Measurements from ENCODE around the gene SEZ6L.

SEZ6L gene

GRCh38 chr22:26362471-26362870, 193.2 kb downstream of the SEZ6L start:
- H3K9me3 Mint-ChIP-seq, result no peaks in the 10 kb centered on the region
- no peak overlapping the region for H3K27ac Mint-ChIP-seq
- peaks cover 9% of the 10 kb centered on the region for H3K4me1 Mint-ChIP-seq (ENCODE audit: low read depth)
- peaks cover 11% of the 10 kb centered on the region for H3K27me3 Mint-ChIP-seq (ENCODE audit: low read depth)
- no peak overlapping the region for H3K4me3 Mint-ChIP-seq
- no peaks in the 10 kb centered on the region for H3K36me3 Mint-ChIP-seq (ENCODE audit: low read depth)
- DNase-seq (ENCODE audit: low spot score), result no peak

- Mint-ChIP-seq H3K27ac (no peak overlapping the region), H3K4me1 (ENCODE audit: low read depth) (peaks cover 10% of the 10 kb centered on the region), H3K9me3 (no peaks in the 10 kb centered on the region), H3K4me3 (no peak overlapping the region), H3K27me3 (ENCODE audit: low read depth) (peaks cover 11% of the 10 kb centered on the region), H3K36me3 (ENCODE audit: low read depth) (no peaks in the 10 kb centered on the region)
- DNase-seq (ENCODE audit: low spot score), result peak; percentile 41
Observed at GRCh38 chr22:26364066-26365015, 195.1 kb downstream of the SEZ6L start.

GRCh38 chr22:26367402-26368245, 198.4 kb downstream of the SEZ6L start:
- peak; percentile 50 for DNase-seq (ENCODE audit: low spot score)
- Mint-ChIP-seq H3K36me3 (ENCODE audit: low read depth) (no peaks in the 10 kb centered on the region), H3K4me3 (no peak overlapping the region), H3K27me3 (ENCODE audit: low read depth) (peaks cover 6% of the 10 kb centered on the region), H3K9me3 (no peaks in the 10 kb centered on the region), H3K4me1 (ENCODE audit: low read depth) (peaks cover 3% of the 10 kb centered on the region), H3K27ac (no peak overlapping the region)

- H3K36me3 Mint-ChIP-seq (ENCODE audit: low read depth), result no peaks in the 10 kb centered on the region
- no peak overlapping the region for H3K27ac Mint-ChIP-seq
- no peaks in the 10 kb centered on the region for H3K9me3 Mint-ChIP-seq
- DNase-seq (ENCODE audit: low spot score), result no peak
- H3K27me3 Mint-ChIP-seq (ENCODE audit: low read depth), result peaks cover 26% of the 10 kb centered on the region
- H3K4me3 Mint-ChIP-seq, result no peak overlapping the region
- H3K4me1 Mint-ChIP-seq (ENCODE audit: low read depth), result peaks cover 4% of the 10 kb centered on the region
Observed at GRCh38 chr22:26372890-26373289, 203.6 kb downstream of the SEZ6L start.

- H3K27me3 Mint-ChIP-seq (ENCODE audit: low read depth), result peaks cover 36% of the 10 kb centered on the region
- peaks cover 2% of the 10 kb centered on the region for H3K9me3 Mint-ChIP-seq
- no peak overlapping the region for H3K27ac Mint-ChIP-seq
- DNase-seq (ENCODE audit: low spot score), result no peak
- H3K4me3 Mint-ChIP-seq, result no peak overlapping the region
- peaks cover 4% of the 10 kb centered on the region for H3K4me1 Mint-ChIP-seq (ENCODE audit: low read depth)
- no peaks in the 10 kb centered on the region for H3K36me3 Mint-ChIP-seq (ENCODE audit: low read depth)
Observed at GRCh38 chr22:26374391-26375026, 205.2 kb downstream of the SEZ6L start.

GRCh38 chr22:26377170-26377830, 208.0 kb downstream of the SEZ6L start:
- H3K27me3 Mint-ChIP-seq (ENCODE audit: low read depth), result peaks cover 55% of the 10 kb centered on the region
- peaks cover 5% of the 10 kb centered on the region for H3K9me3 Mint-ChIP-seq
- no peaks in the 10 kb centered on the region for H3K36me3 Mint-ChIP-seq (ENCODE audit: low read depth)
- H3K4me3 Mint-ChIP-seq, result peak overlapping the region; percentile 11
- H3K27ac Mint-ChIP-seq, result no peak overlapping the region
- no peak for DNase-seq (ENCODE audit: low spot score)
- H3K4me1 Mint-ChIP-seq (ENCODE audit: low read depth), result peaks cover 4% of the 10 kb centered on the region

GRCh38 chr22:26380072-26380830, 211.0 kb downstream of the SEZ6L start:
- H3K27me3 Mint-ChIP-seq (ENCODE audit: low read depth), result peaks cover 50% of the 10 kb centered on the region
- H3K27ac Mint-ChIP-seq, result no peak overlapping the region
- no peak for DNase-seq (ENCODE audit: low spot score)
- H3K4me1 Mint-ChIP-seq (ENCODE audit: low read depth), result peaks cover 4% of the 10 kb centered on the region
- H3K9me3 Mint-ChIP-seq, result peaks cover 5% of the 10 kb centered on the region
- no peak overlapping the region for H3K4me3 Mint-ChIP-seq
- no peaks in the 10 kb centered on the region for H3K36me3 Mint-ChIP-seq (ENCODE audit: low read depth)

GRCh38 chr22:26382782-26383181, 213.5 kb downstream of the SEZ6L start:
- peaks cover 42% of the 10 kb centered on the region for H3K27me3 Mint-ChIP-seq (ENCODE audit: low read depth)
- H3K4me3 Mint-ChIP-seq, result no peak overlapping the region
- no peak for DNase-seq (ENCODE audit: low spot score)
- no peak overlapping the region for H3K27ac Mint-ChIP-seq
- peaks cover 5% of the 10 kb centered on the region for H3K9me3 Mint-ChIP-seq
- no peaks in the 10 kb centered on the region for H3K36me3 Mint-ChIP-seq (ENCODE audit: low read depth)
- no peaks in the 10 kb centered on the region for H3K4me1 Mint-ChIP-seq (ENCODE audit: low read depth)

- Mint-ChIP-seq H3K4me1 (ENCODE audit: low read depth) (no peaks in the 10 kb centered on the region), H3K36me3 (ENCODE audit: low read depth) (no peaks in the 10 kb centered on the region), H3K27me3 (ENCODE audit: low read depth) (peaks cover 40% of the 10 kb centered on the region), H3K27ac (no peak overlapping the region), H3K4me3 (no peak overlapping the region), H3K9me3 (peaks cover 5% of the 10 kb centered on the region)
- DNase-seq (ENCODE audit: low spot score), result no peak
Observed at GRCh38 chr22:26383968-26384556, 214.8 kb downstream of the SEZ6L start.

GRCh38 chr22:26385164-26385563, 215.9 kb downstream of the SEZ6L start:
- H3K36me3 Mint-ChIP-seq (ENCODE audit: low read depth), result no peaks in the 10 kb centered on the region
- DNase-seq (ENCODE audit: low spot score), result no peak
- no peaks in the 10 kb centered on the region for H3K9me3 Mint-ChIP-seq
- H3K4me1 Mint-ChIP-seq (ENCODE audit: low read depth), result no peaks in the 10 kb centered on the region
- H3K27ac Mint-ChIP-seq, result no peak overlapping the region
- no peak overlapping the region for H3K4me3 Mint-ChIP-seq
- H3K27me3 Mint-ChIP-seq (ENCODE audit: low read depth), result peaks cover 37% of the 10 kb centered on the region

- no peaks in the 10 kb centered on the region for H3K4me1 Mint-ChIP-seq (ENCODE audit: low read depth)
- H3K27me3 Mint-ChIP-seq (ENCODE audit: low read depth), result peaks cover 20% of the 10 kb centered on the region
- H3K9me3 Mint-ChIP-seq, result no peaks in the 10 kb centered on the region
- H3K4me3 Mint-ChIP-seq, result no peak overlapping the region
- H3K27ac Mint-ChIP-seq, result no peak overlapping the region
- no peak for DNase-seq (ENCODE audit: low spot score)
- H3K36me3 Mint-ChIP-seq (ENCODE audit: low read depth), result no peaks in the 10 kb centered on the region
Observed at GRCh38 chr22:26389125-26389524, 219.9 kb downstream of the SEZ6L start.

GRCh38 chr22:26391091-26391490, 221.8 kb downstream of the SEZ6L start:
- peaks cover 18% of the 10 kb centered on the region for H3K27me3 Mint-ChIP-seq (ENCODE audit: low read depth)
- H3K4me1 Mint-ChIP-seq (ENCODE audit: low read depth), result no peaks in the 10 kb centered on the region

More at GRCh38 chr22:26391091-26391490, 221.8 kb downstream of the SEZ6L start:
- Mint-ChIP-seq H3K4me3 (no peak overlapping the region), H3K9me3 (no peaks in the 10 kb centered on the region), H3K27ac (no peak overlapping the region), H3K36me3 (ENCODE audit: low read depth) (no peaks in the 10 kb centered on the region)
- DNase-seq (ENCODE audit: low spot score), result no peak

All from T-helper 2 cell treated with Interferon-gamma antibody and Interleukin-4, amounts not matched to agents 5 μg/mL and 100 μg/mL, for 36 hours (primary cell).